ENCODE measurements around the gene ST3GAL3. TPM values are rescaled to one million over a fixed set of nuclear protein-coding genes. Genes with fewer than 3 reads are reported as not detected.

The ST3GAL3 gene
- total and polyA plus RNA-seq, 2 of the 13 experiments (the other 11 are each of a cell fraction or from before 2014, with no cell fraction given): 5.1 to 8.1 TPM

DNA sequence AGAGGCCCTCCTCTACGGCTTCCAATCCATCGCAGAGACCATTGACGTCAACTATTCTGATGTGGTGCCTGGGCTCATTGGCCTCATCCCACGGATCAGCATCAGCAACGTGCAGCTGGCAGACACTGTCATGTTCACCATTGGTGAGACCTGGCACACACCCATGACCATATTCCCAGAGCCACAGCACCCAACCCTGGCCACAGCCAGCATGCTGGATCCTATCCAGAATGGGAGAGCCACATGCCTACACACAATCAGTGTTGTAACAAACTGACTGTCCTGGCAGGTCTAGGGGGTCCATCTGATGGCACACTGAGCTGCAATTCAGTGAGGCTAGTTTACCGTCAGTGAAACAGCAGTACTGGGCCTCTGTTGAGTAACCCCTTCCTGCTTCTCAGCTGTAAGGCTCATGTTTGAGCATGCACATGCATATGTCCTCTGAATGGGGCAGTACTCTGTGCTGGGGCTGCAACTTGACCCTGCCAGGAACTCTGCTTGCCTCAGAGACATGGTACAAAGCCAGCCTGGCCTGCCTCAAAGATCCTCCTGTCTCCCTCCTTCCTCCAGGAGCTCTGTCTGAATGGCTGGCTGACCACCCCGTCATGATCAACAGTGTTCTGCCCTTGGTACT, 250.2 kb downstream of the ST3GAL3 start:
- CTCF ChIA-PET (ENCODE audit: low intra/inter-chr PET ratio, low total read pairs): no interaction called here
- no TSS peak for BruUV-seq (replicated peaks)
- no peak for DNase-seq (ENCODE audit: low spot score)
- Histone ChIP-seq H4K20me1 (ENCODE audit: insufficient read depth, low read length) (no peaks in the 10 kb centered on the region), H2AFZ (ENCODE audit: low read length) (no peak overlapping the region), H3K4me2 (ENCODE audit: low read depth, low read length) (no peak overlapping the region), H3K9me3 (ENCODE audit: low read length) (no peaks in the 10 kb centered on the region), H3K36me3 (replicated peaks in 1 of 2; ENCODE audit: control insufficient read depth in 1 of 2, insufficient read depth in 2 of 2, low read length in 2 of 2) (peaks cover 4 to 21% of the 10 kb centered on the region in 2 experiments; a peak in 4 of 5 replicates), H3K4me3 (replicated peaks in 1 of 3; ENCODE audit: insufficient read depth in 1 of 3, low read depth in 2 of 3, low read length in 3 of 3) (no peak overlapping the region), H3K27ac (ENCODE audit: extremely low read length, insufficient read depth, low read length) (no peak overlapping the region), H3K79me2 (ENCODE audit: insufficient read depth, low read length) (no peaks in the 10 kb centered on the region), H3K27me3 (ENCODE audit: control insufficient read depth in 1 of 2, insufficient read depth in 2 of 2, low read length in 2 of 2) (no peaks in the 10 kb centered on the region), H3K9ac (ENCODE audit: insufficient read depth, low read depth, low read length) (no peak overlapping the region), H3K4me1 (ENCODE audit: insufficient read depth, low read length) (no peaks in the 10 kb centered on the region)
- intact Hi-C loops (cut with micrococcal nuclease; ENCODE audit: unreplicated experiment): no loop called here
- no peak for FAIRE-seq
- WGBS (ENCODE audit: low lambda C conversion rate): 95% methylated on average over 6 of the region's 7 CpGs
- in situ Hi-C loops (cut with HindIII; ENCODE audit: extremely low pct_ligation_motif_present, low pct_unique_long_range_greater_than_20kb): no loop called here
- TF ChIP-seq ZNF30 (CRISPR knock-in tag; IDR thresholded peaks at IDR 0.05): no peak
- TF ChIP-seq, protein P1, sequence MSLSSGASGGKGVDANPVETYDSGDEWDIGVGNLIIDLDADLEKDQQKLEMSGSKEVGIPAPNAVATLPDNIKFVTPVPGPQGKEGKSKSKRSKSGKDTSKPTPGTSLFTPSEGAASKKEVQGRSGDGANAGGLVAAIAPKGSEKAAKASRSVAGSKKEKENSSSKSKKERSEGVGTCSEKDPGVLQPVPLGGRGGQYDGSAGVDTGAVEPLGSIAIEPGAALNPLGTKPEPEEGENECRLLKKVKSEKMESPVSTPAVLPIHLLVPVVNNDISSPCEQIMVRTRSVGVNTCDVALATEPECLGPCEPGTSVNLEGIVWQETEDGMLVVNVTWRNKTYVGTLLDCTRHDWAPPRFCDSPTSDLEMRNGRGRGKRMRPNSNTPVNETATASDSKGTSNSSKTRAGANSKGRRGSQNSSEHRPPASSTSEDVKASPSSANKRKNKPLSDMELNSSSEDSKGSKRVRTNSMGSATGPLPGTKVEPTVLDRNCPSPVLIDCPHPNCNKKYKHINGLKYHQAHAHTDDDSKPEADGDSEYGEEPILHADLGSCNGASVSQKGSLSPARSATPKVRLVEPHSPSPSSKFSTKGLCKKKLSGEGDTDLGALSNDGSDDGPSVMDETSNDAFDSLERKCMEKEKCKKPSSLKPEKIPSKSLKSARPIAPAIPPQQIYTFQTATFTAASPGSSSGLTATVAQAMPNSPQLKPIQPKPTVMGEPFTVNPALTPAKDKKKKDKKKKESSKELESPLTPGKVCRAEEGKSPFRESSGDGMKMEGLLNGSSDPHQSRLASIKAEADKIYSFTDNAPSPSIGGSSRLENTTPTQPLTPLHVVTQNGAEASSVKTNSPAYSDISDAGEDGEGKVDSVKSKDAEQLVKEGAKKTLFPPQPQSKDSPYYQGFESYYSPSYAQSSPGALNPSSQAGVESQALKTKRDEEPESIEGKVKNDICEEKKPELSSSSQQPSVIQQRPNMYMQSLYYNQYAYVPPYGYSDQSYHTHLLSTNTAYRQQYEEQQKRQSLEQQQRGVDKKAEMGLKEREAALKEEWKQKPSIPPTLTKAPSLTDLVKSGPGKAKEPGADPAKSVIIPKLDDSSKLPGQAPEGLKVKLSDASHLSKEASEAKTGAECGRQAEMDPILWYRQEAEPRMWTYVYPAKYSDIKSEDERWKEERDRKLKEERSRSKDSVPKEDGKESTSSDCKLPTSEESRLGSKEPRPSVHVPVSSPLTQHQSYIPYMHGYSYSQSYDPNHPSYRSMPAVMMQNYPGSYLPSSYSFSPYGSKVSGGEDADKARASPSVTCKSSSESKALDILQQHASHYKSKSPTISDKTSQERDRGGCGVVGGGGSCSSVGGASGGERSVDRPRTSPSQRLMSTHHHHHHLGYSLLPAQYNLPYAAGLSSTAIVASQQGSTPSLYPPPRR (CRISPR knock-in tag; IDR thresholded peaks at IDR 0.05; ENCODE audit: borderline replicate concordance): no peak
- no peak for TF ChIP-seq TOE1 (CRISPR knock-in tag; IDR thresholded peaks at IDR 0.05)
- TF ChIP-seq SP5 (CRISPR knock-in tag; IDR thresholded peaks at IDR 0.05; ENCODE audit: borderline replicate concordance, low read depth): no peak
- TF ChIP-seq, protein P2, sequence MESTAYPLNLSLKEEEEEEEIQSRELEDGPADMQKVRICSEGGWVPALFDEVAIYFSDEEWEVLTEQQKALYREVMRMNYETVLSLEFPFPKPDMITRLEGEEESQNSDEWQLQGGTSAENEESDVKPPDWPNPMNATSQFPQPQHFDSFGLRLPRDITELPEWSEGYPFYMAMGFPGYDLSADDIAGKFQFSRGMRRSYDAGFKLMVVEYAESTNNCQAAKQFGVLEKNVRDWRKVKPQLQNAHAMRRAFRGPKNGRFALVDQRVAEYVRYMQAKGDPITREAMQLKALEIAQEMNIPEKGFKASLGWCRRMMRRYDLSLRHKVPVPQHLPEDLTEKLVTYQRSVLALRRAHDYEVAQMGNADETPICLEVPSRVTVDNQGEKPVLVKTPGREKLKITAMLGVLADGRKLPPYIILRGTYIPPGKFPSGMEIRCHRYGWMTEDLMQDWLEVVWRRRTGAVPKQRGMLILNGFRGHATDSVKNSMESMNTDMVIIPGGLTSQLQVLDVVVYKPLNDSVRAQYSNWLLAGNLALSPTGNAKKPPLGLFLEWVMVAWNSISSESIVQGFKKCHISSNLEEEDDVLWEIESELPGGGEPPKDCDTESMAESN (CRISPR knock-in tag; conservative IDR thresholded peaks at IDR 0.05): no peak
- no peak for TF ChIP-seq U2AF2 (IDR thresholded peaks at IDR 0.05; ENCODE audit: low read depth, low read length)
- TF ChIP-seq ZBTB8A (CRISPR knock-in tag; IDR thresholded peaks at IDR 0.05; ENCODE audit: borderline replicate concordance, low read depth): no peak
- no peak for TF ChIP-seq NFIC (IDR thresholded peaks at IDR 0.05; ENCODE audit: low read length)
- no peak for TF ChIP-seq JUN (CRISPR knock-in tag; IDR thresholded peaks at IDR 0.05)
- TF ChIP-seq SMAD1 (CRISPR knock-in tag; IDR thresholded peaks at IDR 0.05; ENCODE audit: borderline replicate concordance, low read depth): no peak
- no peak for TF ChIP-seq ZNF614 (CRISPR knock-in tag; IDR thresholded peaks at IDR 0.05; ENCODE audit: borderline replicate concordance)
- no peak for TF ChIP-seq MED13 (CRISPR knock-in tag; IDR thresholded peaks at IDR 0.05)
- no peak for TF ChIP-seq ATF7 (IDR thresholded peaks at IDR 0.05)
- no peak for TF ChIP-seq ATF7 (CRISPR knock-in tag; IDR thresholded peaks at IDR 0.05)
- POLR2A ChIA-PET: no interaction called here
- no peak for ATAC-seq

Measured in HepG2 (cell line).